Gastrocnemius medialis (tissue), 4 donors: ENCODE measurements around the gene NUDT14.

Experiments used
- CTCF ChIP-seq, 5 experiments: fragments of 450-650 bp in 3 of 5; fragments of 200-600 bp in 2 of 5; sonication (generic) in 2 of 5; IDR thresholded peaks in 4 of 5; conservative IDR thresholded peaks in 1 of 5; 1 replicate in 4 of 5; 2 replicates in 1 of 5; pipeline ENCODE4 v1.5.1; 2016 to 2019; ENCODE audit warnings: antibody characterized with exemption in 5 of 5, mild to moderate bottlenecking in 3 of 5, moderate library complexity in 3 of 5
- POLR2A ChIP-seq, 2 donors: fragments of 450-650 bp; IDR thresholded peaks; one replicate each; pipeline ENCODE4 v1.6.1; 2017; ENCODE audit warnings: antibody characterized with exemption in 2 of 2, mild to moderate bottlenecking in 2 of 2, moderate library complexity in 2 of 2

GRCh38 chr14:105146976-105147635, 34.0 kb downstream of the NUDT14 start:
- TF ChIP-seq POLR2A (IDR thresholded peaks at IDR 0.05) (no peak), CTCF (IDR thresholded peaks at IDR 0.05 in 4 of 5, conservative IDR thresholded peaks at IDR 0.05 in 1 of 5) (no peak)
